ENCODE results near the gene FERMT3. TPM values are rescaled to one million over a fixed set of nuclear protein-coding genes. Genes with fewer than 3 reads are reported as not detected.
A peak's percentile ranks its signal among the peaks of the same experiment; 100 is the strongest.

Gene FERMT3
- total and polyA plus RNA-seq, 2 of the 13 experiments (the other 11 are each of a cell fraction or from before 2014, with no cell fraction given), result 0.29 TPM; not detected in 1

DNA sequence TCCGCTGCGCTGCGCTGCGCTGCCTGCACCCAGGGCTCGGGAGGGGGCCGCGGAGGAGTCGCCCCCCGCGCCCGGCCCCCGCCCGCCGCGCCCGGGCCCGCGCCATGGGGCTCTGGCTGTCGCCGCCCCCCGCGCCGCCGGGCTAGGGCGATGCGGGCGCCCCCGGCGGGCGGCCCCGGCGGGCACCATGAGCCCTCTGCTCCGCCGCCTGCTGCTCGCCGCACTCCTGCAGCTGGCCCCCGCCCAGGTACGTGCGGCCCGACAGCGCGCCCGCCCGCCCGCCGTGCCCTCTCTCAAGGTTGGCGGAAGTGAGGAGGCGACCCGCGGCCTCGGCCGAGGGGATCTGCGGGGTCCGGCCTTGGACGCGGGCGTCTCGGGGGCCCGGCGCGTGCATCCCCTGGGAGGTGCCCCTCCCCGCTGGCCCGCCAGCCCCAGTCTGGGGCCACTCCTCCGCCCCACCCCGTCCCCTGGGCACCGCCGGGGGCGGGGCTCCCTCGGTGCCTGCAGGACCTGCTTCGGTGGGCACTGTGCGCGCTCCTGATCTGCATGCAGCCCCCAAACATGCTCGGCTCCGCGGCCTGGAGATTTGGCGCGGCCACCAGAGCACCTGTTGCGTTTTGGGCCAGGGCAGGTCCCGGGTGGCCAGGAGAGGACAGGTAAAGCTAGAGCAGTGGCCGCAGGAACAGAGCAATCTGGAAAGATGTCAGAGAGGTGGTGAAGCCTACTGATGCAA is 28.3 kb downstream of the FERMT3 start (continued):
- TF ChIP-seq NFYB (CRISPR knock-in tag; IDR thresholded peaks at IDR 0.05) (no peak), NONO (IDR thresholded peaks at IDR 0.05) (no peak), NONO (CRISPR knock-in tag; conservative IDR thresholded peaks at IDR 0.05) (no peak; the same call in 1 of the 2 replicates), CENPBD1 (CRISPR knock-in tag; IDR thresholded peaks at IDR 0.05; ENCODE audit: borderline replicate concordance, low read depth) (no peak), KLF9 (CRISPR knock-in tag; IDR thresholded peaks at IDR 0.05; ENCODE audit: low read depth) (no peak), ZNF768 (CRISPR knock-in tag; IDR thresholded peaks at IDR 0.05) (peak; percentile 7; the same call in 1 of the 2 replicates), BCL3 (CRISPR knock-in tag; IDR thresholded peaks at IDR 0.05) (0 out of 2 replicates have a peak, but pooled peaks have one; percentile 26), ZSCAN29 (CRISPR knock-in tag; conservative IDR thresholded peaks at IDR 0.05) (no peak), ZNF574 (CRISPR knock-in tag; IDR thresholded peaks at IDR 0.05) (peak; percentile 63; the same call in 1 of the 2 replicates), NPAS2 (CRISPR knock-in tag; IDR thresholded peaks at IDR 0.05; ENCODE audit: borderline replicate concordance) (no peak), MBNL3 (CRISPR knock-in tag; conservative IDR thresholded peaks at IDR 0.05) (no peak), THAP8 (CRISPR knock-in tag; IDR thresholded peaks at IDR 0.05; ENCODE audit: borderline replicate concordance) (no peak), LCORL (IDR thresholded peaks at IDR 0.05) (no peak), LCORL (CRISPR knock-in tag; IDR thresholded peaks at IDR 0.05) (no peak; the same call in 1 of the 2 replicates), TIGD3 (CRISPR knock-in tag; IDR thresholded peaks at IDR 0.05; ENCODE audit: borderline replicate concordance) (no peak), ZNF761 (CRISPR knock-in tag; conservative IDR thresholded peaks at IDR 0.05) (no peak)
- TF ChIP-seq, protein P1, sequence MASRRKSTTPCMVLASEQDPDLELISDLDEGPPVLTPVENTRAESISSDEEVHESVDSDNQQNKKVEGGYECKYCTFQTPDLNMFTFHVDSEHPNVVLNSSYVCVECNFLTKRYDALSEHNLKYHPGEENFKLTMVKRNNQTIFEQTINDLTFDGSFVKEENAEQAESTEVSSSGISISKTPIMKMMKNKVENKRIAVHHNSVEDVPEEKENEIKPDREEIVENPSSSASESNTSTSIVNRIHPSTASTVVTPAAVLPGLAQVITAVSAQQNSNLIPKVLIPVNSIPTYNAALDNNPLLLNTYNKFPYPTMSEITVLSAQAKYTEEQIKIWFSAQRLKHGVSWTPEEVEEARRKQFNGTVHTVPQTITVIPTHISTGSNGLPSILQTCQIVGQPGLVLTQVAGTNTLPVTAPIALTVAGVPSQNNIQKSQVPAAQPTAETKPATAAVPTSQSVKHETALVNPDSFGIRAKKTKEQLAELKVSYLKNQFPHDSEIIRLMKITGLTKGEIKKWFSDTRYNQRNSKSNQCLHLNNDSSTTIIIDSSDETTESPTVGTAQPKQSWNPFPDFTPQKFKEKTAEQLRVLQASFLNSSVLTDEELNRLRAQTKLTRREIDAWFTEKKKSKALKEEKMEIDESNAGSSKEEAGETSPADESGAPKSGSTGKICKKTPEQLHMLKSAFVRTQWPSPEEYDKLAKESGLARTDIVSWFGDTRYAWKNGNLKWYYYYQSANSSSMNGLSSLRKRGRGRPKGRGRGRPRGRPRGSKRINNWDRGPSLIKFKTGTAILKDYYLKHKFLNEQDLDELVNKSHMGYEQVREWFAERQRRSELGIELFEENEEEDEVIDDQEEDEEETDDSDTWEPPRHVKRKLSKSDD (CRISPR knock-in tag; IDR thresholded peaks at IDR 0.05; ENCODE audit: low read depth), result no peak
- TF ChIP-seq, protein P2, sequence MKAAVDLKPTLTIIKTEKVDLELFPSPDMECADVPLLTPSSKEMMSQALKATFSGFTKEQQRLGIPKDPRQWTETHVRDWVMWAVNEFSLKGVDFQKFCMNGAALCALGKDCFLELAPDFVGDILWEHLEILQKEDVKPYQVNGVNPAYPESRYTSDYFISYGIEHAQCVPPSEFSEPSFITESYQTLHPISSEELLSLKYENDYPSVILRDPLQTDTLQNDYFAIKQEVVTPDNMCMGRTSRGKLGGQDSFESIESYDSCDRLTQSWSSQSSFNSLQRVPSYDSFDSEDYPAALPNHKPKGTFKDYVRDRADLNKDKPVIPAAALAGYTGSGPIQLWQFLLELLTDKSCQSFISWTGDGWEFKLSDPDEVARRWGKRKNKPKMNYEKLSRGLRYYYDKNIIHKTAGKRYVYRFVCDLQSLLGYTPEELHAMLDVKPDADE (CRISPR knock-in tag; IDR thresholded peaks at IDR 0.05), result no peak
